Measurements from ENCODE around the gene TRIM13.
"Not testable (repeated sequence)": the region's sequence is repeated elsewhere in the genome, so short reads cannot be mapped to it uniquely, and the experiment has no call there.

TRIM13 gene

DNA sequence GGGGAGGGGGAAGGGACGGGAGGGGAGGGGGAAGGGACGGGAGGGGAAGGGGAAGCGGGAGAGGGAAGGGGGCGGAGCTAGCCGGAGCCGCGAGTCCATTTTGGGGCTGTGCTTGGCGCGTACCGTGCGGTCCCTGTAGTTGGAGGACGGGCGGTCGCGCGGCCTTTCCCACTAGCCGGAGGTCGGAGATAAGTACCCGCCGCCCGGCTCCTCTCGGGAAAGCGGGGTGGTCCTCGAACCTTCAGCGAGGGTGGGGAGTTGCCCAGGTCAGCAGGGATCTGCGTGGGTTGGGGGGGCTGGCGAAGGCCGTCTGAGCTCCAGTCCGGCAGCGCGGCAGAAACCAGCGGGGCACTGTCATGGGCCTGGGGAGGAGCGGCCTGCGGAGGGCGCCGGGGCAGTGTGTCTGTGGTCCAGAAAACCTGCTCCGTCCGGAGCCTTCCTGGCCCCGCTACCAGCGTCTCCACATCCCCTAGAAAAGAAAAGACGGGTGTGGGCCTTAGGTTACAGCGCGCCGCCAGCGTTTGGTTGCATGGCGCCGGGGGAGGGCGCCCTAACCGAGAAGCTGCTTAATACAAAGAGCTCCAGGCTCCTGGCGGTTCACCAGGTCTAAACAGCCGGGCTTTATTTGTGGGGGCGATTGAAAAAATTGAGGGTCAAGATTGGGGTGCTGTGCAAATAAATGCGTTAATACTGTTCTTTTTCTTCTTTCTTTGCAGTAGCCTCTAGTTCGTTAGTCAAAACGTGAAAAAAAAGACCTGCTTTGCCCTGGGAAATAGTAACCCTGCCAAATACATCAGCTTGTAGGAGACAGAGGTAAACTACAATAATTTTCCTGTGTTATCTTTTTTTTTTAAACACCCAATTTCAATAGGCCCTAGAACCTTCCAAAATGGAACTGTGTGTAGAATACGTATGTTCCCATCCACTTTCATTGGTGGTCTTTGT is at the start of gene TRIM13:
TRIM13 (plus strand) TSS at position 92 of the 945 bp plus-strand sequence. CDS start 14,899 bp downstream, outside the sequence.
- peak; percentile 91 for DNase-seq
- Mint-ChIP-seq H3K27ac (peak within 1 kb of the TSS; percentile 94), H3K9me3 (no peaks in the 10 kb centered on the region), H3K27me3 (no peaks in the 10 kb centered on the region), H3K4me1 (ENCODE audit: low read depth) (peaks cover 45% of the 10 kb centered on the region), H3K36me3 (ENCODE audit: low read depth) (peaks cover 52% of the 10 kb centered on the region), H3K4me3 (peak within 1 kb of the TSS; percentile 90)

- not testable (repeated sequence) for H3K4me3 Mint-ChIP-seq; DNase-seq; H3K36me3 Mint-ChIP-seq (ENCODE audit: low read depth); H3K27me3 Mint-ChIP-seq; H3K4me1 Mint-ChIP-seq (ENCODE audit: low read depth); H3K27ac Mint-ChIP-seq; H3K9me3 Mint-ChIP-seq
These were observed 48.0 kb upstream of the TRIM13 start for GRCh38 chr13:49948777-49949270.

DNA sequence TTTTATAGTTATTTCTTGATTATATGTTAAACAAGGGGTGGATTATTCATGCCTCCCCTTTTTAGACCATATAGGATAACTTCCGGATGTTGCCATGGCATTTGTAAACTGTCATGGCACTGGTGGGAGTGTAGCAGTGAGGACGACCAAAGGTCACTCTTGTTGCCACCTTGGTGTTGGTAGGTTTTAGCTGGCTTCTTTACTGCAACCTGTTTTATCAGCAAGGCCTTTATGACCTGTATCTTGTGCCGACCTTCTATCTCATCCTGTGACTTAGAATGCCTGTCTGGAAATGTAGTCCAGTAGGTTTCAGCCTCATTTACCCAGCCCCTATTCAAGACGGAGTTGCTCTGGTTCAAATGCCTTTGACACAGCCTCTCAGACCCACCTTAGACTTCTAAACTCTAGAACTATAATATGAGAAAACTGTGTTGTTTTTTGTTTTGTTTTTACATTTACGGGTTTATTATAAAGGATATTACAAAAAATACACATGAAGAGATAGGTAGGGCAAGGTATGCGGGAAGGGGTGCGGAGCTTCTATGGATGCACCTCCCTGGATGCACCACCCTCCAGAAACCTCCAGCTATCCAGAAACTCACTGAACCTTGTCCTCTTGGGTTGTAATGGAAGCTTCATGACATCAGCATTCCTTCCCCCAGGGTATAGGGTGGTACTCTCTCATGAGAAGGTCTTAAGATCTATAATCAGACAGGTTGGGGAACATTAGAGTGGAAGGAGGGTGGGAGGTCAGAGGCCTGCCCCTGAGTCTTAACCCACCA is 44.9 kb upstream of the TRIM13 start:
- Mint-ChIP-seq H3K4me1 (ENCODE audit: low read depth) (no peaks in the 10 kb centered on the region), H3K27ac (no peak overlapping the region), H3K36me3 (ENCODE audit: low read depth) (no peaks in the 10 kb centered on the region), H3K9me3 (no peaks in the 10 kb centered on the region), H3K4me3 (no peak overlapping the region), H3K27me3 (peaks cover 4% of the 10 kb centered on the region)
- no peak for DNase-seq

GRCh38 chr13:49953560-49953959 is 43.3 kb upstream of the TRIM13 start:
- no peak overlapping the region for H3K4me3 Mint-ChIP-seq
- DNase-seq: no peak
- no peaks in the 10 kb centered on the region for H3K9me3 Mint-ChIP-seq
- peaks cover 4% of the 10 kb centered on the region for H3K27me3 Mint-ChIP-seq
- no peaks in the 10 kb centered on the region for H3K4me1 Mint-ChIP-seq (ENCODE audit: low read depth)
- no peak overlapping the region for H3K27ac Mint-ChIP-seq
- no peaks in the 10 kb centered on the region for H3K36me3 Mint-ChIP-seq (ENCODE audit: low read depth)

GRCh38 chr13:49954674-49955455 is 42.0 kb upstream of the TRIM13 start:
- no peak overlapping the region for H3K4me3 Mint-ChIP-seq
- H3K27me3 Mint-ChIP-seq: peaks cover 4% of the 10 kb centered on the region
- no peak for DNase-seq
- H3K9me3 Mint-ChIP-seq: no peaks in the 10 kb centered on the region
- no peak overlapping the region for H3K27ac Mint-ChIP-seq
- H3K4me1 Mint-ChIP-seq (ENCODE audit: low read depth): no peaks in the 10 kb centered on the region
- H3K36me3 Mint-ChIP-seq (ENCODE audit: low read depth): no peaks in the 10 kb centered on the region

DNA sequence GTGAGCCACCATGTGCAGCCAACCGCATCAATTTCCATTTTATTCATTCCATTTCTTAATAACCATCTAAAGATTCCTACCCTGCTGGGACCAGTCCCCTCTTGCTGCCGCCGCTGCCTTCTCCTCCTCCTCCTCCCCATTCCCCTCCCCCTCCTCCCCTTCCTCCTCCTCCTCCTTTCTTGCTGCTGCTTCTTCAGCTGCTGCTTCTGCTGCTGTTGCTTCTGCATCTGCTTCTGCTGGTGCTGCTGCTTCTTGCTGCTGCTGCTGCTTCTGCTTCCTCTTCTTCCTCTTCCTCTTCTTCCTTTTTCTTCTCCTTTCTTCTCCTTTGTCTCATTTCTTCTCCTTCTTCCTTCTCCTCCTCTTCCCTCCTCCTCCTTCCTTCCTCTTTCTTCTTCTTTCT is 40.7 kb upstream of the TRIM13 start:
- H3K9me3 Mint-ChIP-seq: peaks cover 3% of the 10 kb centered on the region
- no peak overlapping the region for H3K27ac Mint-ChIP-seq
- H3K4me3 Mint-ChIP-seq: no peak overlapping the region
- no peaks in the 10 kb centered on the region for H3K36me3 Mint-ChIP-seq (ENCODE audit: low read depth)
- H3K4me1 Mint-ChIP-seq (ENCODE audit: low read depth): no peaks in the 10 kb centered on the region
- DNase-seq: no peak
- H3K27me3 Mint-ChIP-seq: peaks cover 4% of the 10 kb centered on the region

GRCh38 chr13:49958321-49958720 is 38.5 kb upstream of the TRIM13 start:
- peaks cover 4% of the 10 kb centered on the region for H3K27me3 Mint-ChIP-seq
- peaks cover 8% of the 10 kb centered on the region for H3K9me3 Mint-ChIP-seq
- H3K27ac Mint-ChIP-seq: no peak overlapping the region
- no peaks in the 10 kb centered on the region for H3K4me1 Mint-ChIP-seq (ENCODE audit: low read depth)
- no peak for DNase-seq
- peaks cover 4% of the 10 kb centered on the region for H3K36me3 Mint-ChIP-seq (ENCODE audit: low read depth)
- no peak overlapping the region for H3K4me3 Mint-ChIP-seq

GRCh38 chr13:49967456-49967855 is 29.4 kb upstream of the TRIM13 start:
- Mint-ChIP-seq H3K4me1 (ENCODE audit: low read depth) (no peaks in the 10 kb centered on the region), H3K4me3 (no peak overlapping the region)

DNA sequence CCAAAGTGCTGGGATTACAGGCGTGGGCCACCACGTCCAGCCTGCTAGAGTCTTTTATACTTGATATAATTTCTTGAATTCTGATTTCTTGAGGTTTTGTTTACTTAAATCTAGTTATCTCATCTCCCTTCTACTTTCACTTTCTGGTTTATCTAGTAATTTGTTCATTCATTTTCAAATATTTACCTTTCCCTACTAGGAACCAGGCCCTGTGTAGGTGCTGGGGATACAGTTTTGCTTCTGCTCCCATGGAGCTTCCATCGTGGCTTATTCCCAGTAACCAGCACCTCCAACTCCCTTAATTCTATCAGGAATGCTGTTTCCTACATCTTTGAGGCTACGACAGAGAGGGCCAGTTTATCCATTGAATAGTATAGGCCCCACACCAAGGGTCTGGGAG is 24.1 kb upstream of the TRIM13 start:
- H3K36me3 Mint-ChIP-seq (ENCODE audit: low read depth): no peaks in the 10 kb centered on the region
- no peaks in the 10 kb centered on the region for H3K27me3 Mint-ChIP-seq
- peaks cover 2% of the 10 kb centered on the region for H3K4me1 Mint-ChIP-seq (ENCODE audit: low read depth)
- no peak for DNase-seq
- no peak overlapping the region for H3K4me3 Mint-ChIP-seq
- H3K27ac Mint-ChIP-seq: no peak overlapping the region
- H3K9me3 Mint-ChIP-seq: no peaks in the 10 kb centered on the region

More at GRCh38 chr13:49967456-49967855, 29.4 kb upstream of the TRIM13 start:
- H3K36me3 Mint-ChIP-seq (ENCODE audit: low read depth): peaks cover 9% of the 10 kb centered on the region
- DNase-seq: no peak
- H3K27me3 Mint-ChIP-seq: no peaks in the 10 kb centered on the region
- no peak overlapping the region for H3K27ac Mint-ChIP-seq
- peaks cover 27% of the 10 kb centered on the region for H3K9me3 Mint-ChIP-seq

DNA sequence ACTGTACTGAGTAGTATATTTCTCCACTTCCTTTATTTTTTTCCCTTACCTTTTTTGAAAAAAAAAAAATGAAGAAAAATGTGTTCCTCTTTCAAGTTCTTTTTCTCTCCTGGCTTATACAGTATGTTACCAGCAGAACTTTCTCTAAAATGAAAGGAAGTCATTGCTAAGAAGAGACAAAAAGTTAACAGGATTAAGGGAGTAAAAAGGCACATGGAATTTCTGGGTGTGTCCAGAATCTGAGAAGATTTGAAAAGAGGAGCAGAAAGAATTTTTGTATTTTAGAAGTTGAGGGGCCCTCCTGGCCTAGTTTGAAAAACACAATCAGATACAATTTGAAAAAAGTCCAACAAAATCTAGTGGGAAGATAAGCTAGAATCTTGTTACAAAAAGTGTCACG is 21.0 kb upstream of the TRIM13 start:
- Mint-ChIP-seq H3K27ac (no peak overlapping the region), H3K36me3 (ENCODE audit: low read depth) (no peaks in the 10 kb centered on the region), H3K27me3 (no peaks in the 10 kb centered on the region), H3K4me3 (no peak overlapping the region), H3K9me3 (no peaks in the 10 kb centered on the region), H3K4me1 (ENCODE audit: low read depth) (peaks cover 2% of the 10 kb centered on the region)
- DNase-seq: no peak

GRCh38 chr13:49976314-49977258 is 20.3 kb upstream of the TRIM13 start:
- Mint-ChIP-seq H3K27ac (no peak overlapping the region), H3K9me3 (no peaks in the 10 kb centered on the region), H3K4me3 (no peak overlapping the region), H3K27me3 (no peaks in the 10 kb centered on the region), H3K4me1 (ENCODE audit: low read depth) (peaks cover 2% of the 10 kb centered on the region), H3K36me3 (ENCODE audit: low read depth) (no peaks in the 10 kb centered on the region)
- DNase-seq: peak; percentile 79

DNA sequence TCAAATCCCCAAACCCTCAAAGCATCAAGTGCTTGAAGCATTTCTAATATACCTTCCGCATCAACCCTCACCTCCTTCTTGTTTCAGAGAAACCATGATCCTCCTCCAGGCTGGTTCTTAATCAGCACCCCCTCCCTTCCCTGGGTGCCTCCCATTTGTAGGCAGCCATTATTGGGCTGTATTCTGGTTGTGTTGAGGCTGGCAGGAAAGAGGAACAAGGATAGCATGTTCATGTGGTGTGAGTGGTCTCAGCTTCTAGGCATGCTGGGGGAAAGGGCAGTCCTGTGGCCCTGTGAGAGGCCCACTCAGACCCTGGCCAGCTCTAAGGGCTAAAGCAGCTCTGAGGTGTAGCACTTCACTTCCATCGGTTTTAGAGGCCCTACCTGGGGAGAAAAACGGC is 18.9 kb upstream of the TRIM13 start:
- Mint-ChIP-seq H3K9me3 (no peaks in the 10 kb centered on the region), H3K27ac (no peak overlapping the region), H3K27me3 (no peaks in the 10 kb centered on the region), H3K36me3 (ENCODE audit: low read depth) (no peaks in the 10 kb centered on the region), H3K4me3 (no peak overlapping the region), H3K4me1 (ENCODE audit: low read depth) (peaks cover 2% of the 10 kb centered on the region)
- no peak for DNase-seq

DNA sequence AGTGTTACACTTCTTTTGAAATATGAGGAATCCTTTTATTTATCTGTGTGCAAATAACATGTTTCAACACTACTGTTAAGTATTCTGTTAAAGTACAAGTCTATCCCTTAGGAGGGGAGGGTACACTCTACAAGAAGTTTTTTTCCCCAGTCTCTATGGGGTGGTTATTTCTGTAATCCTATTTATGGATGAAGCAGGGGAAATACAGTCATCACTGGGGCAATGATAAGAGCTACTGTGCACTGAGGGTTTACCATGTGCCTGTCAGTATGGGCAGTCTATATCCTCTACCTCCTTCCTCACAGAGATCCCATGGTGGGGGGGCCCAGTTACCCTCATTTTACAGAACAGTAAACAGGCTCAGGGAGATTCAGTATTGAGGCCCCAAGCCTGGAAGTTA is 16.6 kb upstream of the TRIM13 start:
- Mint-ChIP-seq H3K4me3 (no peak overlapping the region), H3K27ac (no peak overlapping the region), H3K27me3 (no peaks in the 10 kb centered on the region), H3K4me1 (ENCODE audit: low read depth) (peaks cover 2% of the 10 kb centered on the region), H3K36me3 (ENCODE audit: low read depth) (no peaks in the 10 kb centered on the region), H3K9me3 (no peaks in the 10 kb centered on the region)
- no peak for DNase-seq
